ENCODE measurements around the gene PVR.

Gene PVR

GRCh38 chr19:44696939-44697669 lies 53.4 kb downstream of the PVR start (continued):
- TF ChIP-seq ZNF148 (tag by site-specific recombination; IDR thresholded peaks at IDR 0.05; ENCODE audit: borderline replicate concordance) (no peak), ZNF639 (tag by site-specific recombination; IDR thresholded peaks at IDR 0.05) (no peak), SP7 (tag by site-specific recombination; IDR thresholded peaks at IDR 0.05) (no peak), ZNF311 (tag by site-specific recombination; IDR thresholded peaks at IDR 0.05; ENCODE audit: borderline replicate concordance) (no peak), ZNF2 (tag by site-specific recombination; IDR thresholded peaks at IDR 0.05) (no peak), ZIC2 (tag by site-specific recombination; IDR thresholded peaks at IDR 0.05) (no peak), ZNF157 (tag by site-specific recombination; IDR thresholded peaks at IDR 0.05) (no peak), ZNF600 (tag by site-specific recombination; IDR thresholded peaks at IDR 0.05) (no peak), ZBTB10 (tag by site-specific recombination; IDR thresholded peaks at IDR 0.05) (no peak), ZNF155 (tag by site-specific recombination; IDR thresholded peaks at IDR 0.05) (no peak), MEIS1 (CRISPR knock-in tag; IDR thresholded peaks at IDR 0.05; ENCODE audit: borderline replicate concordance) (no peak), ZNF621 (tag by site-specific recombination; IDR thresholded peaks at IDR 0.05) (no peak), ZFP3 (tag by site-specific recombination; IDR thresholded peaks at IDR 0.05; ENCODE audit: low read depth) (no peak), ZNF184 (tag by site-specific recombination; IDR thresholded peaks at IDR 0.05) (no peak), OSR2 (tag by site-specific recombination; IDR thresholded peaks at IDR 0.05) (no peak), ZNF596 (tag by site-specific recombination; IDR thresholded peaks at IDR 0.05) (no peak), ZNF133 (tag by site-specific recombination; IDR thresholded peaks at IDR 0.05) (no peak), ZNF473 (tag by site-specific recombination; IDR thresholded peaks at IDR 0.05) (no peak)

- Histone ChIP-seq H3K4me1 (ENCODE audit: control insufficient read depth, insufficient read depth, low read length) (no peaks in the 10 kb centered on the region), H3K27ac (ENCODE audit: extremely low read depth, low read depth, low read length) (no peak overlapping the region), H3K9me3 (ENCODE audit: control insufficient read depth, insufficient read depth, low read depth, low read length) (no peaks in the 10 kb centered on the region), H3K4me3 (ENCODE audit: low read depth, low read length) (no peak overlapping the region), H3K36me3 (ENCODE audit: control insufficient read depth in 2 of 2, insufficient read depth in 1 of 2, low read length in 2 of 2) (no peaks in the 10 kb centered on the region)
- ChIA-PET CTCF (no interaction called here), POLR2A (no interaction called here)
- TF ChIP-seq ZNF548 (tag by site-specific recombination; IDR thresholded peaks at IDR 0.05) (no peak), ZNF521 (tag by site-specific recombination; IDR thresholded peaks at IDR 0.05) (no peak), ZNF280D (tag by site-specific recombination; IDR thresholded peaks at IDR 0.05) (no peak), WT1 (tag by site-specific recombination; IDR thresholded peaks at IDR 0.05) (no peak), SALL2 (tag by site-specific recombination; IDR thresholded peaks at IDR 0.05; ENCODE audit: borderline replicate concordance) (no peak), ZNF830 (tag by site-specific recombination; IDR thresholded peaks at IDR 0.05; ENCODE audit: low read depth) (no peak), ZNF114 (tag by site-specific recombination; IDR thresholded peaks at IDR 0.05) (no peak)
These were observed 53.9 kb downstream of the PVR start for GRCh38 chr19:44697670-44698034.

All from HEK293 (cell line).